ENCODE data around the gene BBLN.
A peak's percentile ranks its signal among the peaks of the same experiment; 100 is the strongest.

The BBLN gene

GRCh38 chr9:128145536-128145935 is 14.5 kb upstream of the BBLN start:
- no peak for DNase-seq (ENCODE audit: low spot score)

GRCh38 chr9:128145951-128146351 is 14.1 kb upstream of the BBLN start:
- DNase-seq (ENCODE audit: low spot score), result no peak

GRCh38 chr9:128146591-128147120 is 13.4 kb upstream of the BBLN start:
- DNase-seq (ENCODE audit: low spot score), result no peak

GRCh38 chr9:128148509-128149000 is 11.5 kb upstream of the BBLN start:
- no peak for DNase-seq (ENCODE audit: low spot score)

- peak; percentile 84 for DNase-seq (ENCODE audit: low spot score)
Observed at GRCh38 chr9:128149001-128149701, 10.9 kb upstream of the BBLN start, which contains the start of gene LCN2. Gene LCN2 (plus strand): TSS chr9:128149453. CDS start chr9:128149526, 73 bp downstream.

GRCh38 chr9:128149951-128150593 is 10.0 kb upstream of the BBLN start:
- DNase-seq (ENCODE audit: low spot score), result no peak

- peak; percentile 24 for DNase-seq (ENCODE audit: low spot score)
Observed at GRCh38 chr9:128150594-128151308, 9.3 kb upstream of the BBLN start.

GRCh38 chr9:128151309-128152132 is 8.5 kb upstream of the BBLN start:
- no peak for DNase-seq (ENCODE audit: low spot score)

- DNase-seq (ENCODE audit: low spot score), result no peak
Observed at GRCh38 chr9:128152133-128153059, 7.7 kb upstream of the BBLN start.

- DNase-seq (ENCODE audit: low spot score), result no peak
Observed at GRCh38 chr9:128153060-128153946, 6.8 kb upstream of the BBLN start.

- no peak for DNase-seq (ENCODE audit: low spot score)
Observed at GRCh38 chr9:128153947-128154695, 5.9 kb upstream of the BBLN start.

GRCh38 chr9:128155736-128156500 is 4.1 kb upstream of the BBLN start:
- DNase-seq (ENCODE audit: low spot score), result no peak

- DNase-seq (ENCODE audit: low spot score), result peak; percentile 50
Observed at GRCh38 chr9:128159522-128159783, 612 bp upstream of the BBLN start.

GRCh38 chr9:128160603-128160987 is 530 bp downstream of the BBLN start:
- no peak for DNase-seq (ENCODE audit: low spot score)

- no peak for DNase-seq (ENCODE audit: low spot score)
Observed at GRCh38 chr9:128161215-128161902, 1.3 kb downstream of the BBLN start.

GRCh38 chr9:128162215-128163026 is 2.4 kb downstream of the BBLN start:
- no peak for DNase-seq (ENCODE audit: low spot score)

- no peak for DNase-seq (ENCODE audit: low spot score)
Observed at GRCh38 chr9:128163027-128163515, 3.0 kb downstream of the BBLN start.
